NCI-H1436 (cell line): ENCODE results near the gene UGGT2.
"Not testable (repeated sequence)": the region's sequence is repeated elsewhere in the genome, so short reads cannot be mapped to it uniquely, and the experiment has no call there.

ENCODE experiments used
- DNase-seq: peaks from one replicate; lab custom pipeline; 2025; lab: John Stamatoyannopoulos, UW

Gene UGGT2

DNA sequence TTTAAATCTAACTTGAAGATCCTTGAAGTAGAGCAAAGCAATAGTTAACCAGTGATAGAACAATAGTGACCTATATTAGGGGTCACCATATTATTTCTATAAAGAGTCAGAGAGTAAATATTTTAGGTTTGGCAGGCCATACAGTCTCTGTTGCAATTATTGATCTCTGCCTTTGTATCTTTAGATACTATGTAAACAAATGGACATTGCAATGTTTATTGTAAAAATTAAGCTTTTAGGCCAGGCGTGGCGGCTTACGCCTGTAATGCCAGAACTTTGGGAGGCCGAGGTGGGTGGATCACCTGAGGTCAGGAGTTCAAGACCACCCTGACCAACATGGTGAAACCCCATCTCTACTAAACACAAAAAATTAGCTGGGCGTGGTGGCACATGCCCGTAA is 80.5 kb downstream of the UGGT2 start:
- DNase-seq, result not testable (repeated sequence)

GRCh38 chr13:95970878-95971277 is 82.3 kb downstream of the UGGT2 start:
- no peak for DNase-seq

DNA sequence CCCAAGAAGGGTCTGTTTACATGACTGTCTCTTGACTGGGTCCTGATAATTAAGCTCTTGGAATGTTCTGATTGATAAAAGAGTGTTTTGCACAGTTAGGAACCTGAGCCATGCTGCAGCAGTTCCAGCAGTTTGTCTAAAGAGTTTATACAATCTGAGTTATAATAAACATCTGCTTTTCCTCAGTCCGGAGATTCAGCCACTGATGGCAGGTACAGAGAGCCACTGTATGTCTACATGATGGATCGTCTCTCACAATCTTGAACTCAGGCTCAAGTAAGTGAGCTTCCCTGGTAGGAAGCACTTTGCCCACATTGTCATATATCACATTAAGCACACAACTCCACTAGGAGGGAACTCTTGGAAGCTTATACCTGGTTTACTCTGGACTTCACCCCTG is 84.3 kb downstream of the UGGT2 start:
- DNase-seq, result no peak

DNA sequence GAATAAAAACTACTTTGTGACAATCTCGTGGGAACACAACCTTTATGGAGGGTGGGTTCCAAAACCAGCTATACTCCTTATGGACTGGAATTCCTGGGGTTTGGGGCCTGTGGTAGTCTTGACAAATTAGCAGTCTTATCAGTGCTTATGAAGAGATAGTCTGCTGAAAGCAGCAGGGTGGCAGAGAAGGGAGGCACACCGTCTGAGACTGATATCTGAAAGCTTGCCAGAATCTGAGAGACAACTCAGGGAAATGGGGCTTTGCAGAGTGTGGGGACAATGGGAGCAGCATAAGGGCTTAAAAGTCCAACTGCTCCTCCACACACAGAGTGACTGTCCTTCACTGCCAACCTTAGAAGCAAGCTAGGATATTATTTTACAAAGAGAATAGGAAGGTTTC is 95.9 kb downstream of the UGGT2 start:
- no peak for DNase-seq

DNA sequence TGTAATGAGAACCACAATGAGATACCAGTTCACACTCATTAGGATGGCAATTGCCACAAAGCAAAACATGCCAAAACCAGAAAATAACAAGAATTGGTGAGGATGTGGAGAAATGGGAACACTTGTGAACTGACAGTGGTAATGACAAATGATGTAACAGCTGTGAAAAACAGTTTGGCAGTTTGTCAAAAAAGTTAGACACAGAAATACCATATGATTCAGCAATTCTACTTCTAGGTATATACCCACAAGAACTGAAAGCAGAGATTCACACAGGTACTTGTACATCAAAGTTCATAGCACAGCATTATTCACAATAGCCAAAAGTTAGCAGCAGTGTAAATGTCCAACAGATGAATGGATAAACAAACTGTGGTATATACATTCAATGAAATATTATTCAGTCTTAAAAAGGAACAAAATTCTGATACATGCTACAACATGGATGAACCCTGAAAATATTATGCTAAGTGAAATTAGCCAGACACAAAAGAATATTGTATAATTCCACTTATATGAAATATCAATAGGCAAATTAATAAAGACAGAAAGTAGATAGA is 96.5 kb downstream of the UGGT2 start:
- DNase-seq, result no peak

DNA sequence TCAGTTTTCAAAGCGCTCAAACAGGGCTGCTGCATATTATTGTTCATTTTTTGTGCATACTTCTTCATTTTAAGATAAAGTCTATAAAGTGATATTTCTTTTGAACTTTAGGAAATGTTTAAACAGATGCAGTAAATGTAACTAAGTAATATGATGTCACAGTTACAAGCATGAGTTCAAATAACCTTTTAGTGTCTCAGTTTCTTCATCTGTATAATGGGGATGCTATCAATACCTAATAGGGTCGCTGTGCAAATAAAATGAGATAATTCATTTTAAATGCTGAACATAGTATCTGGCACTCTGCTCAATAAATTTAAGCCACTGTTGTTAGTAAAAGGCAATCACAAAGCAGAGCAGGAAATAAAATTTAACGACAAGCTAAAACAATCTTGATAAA is 97.5 kb downstream of the UGGT2 start:
- no peak for DNase-seq

DNA sequence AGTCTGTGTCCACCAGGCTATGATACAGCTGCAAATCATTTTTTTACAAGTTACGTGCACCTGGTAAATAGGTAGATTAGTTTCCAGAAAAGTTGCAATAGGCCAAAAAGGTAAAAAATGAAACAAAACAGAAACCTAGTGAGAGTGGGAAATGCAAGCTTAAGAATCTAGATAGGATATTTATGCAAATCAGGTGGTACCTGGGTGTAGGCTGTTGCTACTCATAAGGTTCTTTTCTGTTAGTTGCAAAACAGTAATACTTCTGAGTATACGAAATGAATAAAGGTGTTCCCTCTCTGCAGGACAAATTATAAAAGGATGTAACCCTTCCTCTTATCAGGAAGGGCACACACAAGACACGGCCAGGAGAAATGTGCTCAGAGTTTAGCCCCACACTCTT is 97.9 kb downstream of the UGGT2 start:
- DNase-seq, result no peak

DNA sequence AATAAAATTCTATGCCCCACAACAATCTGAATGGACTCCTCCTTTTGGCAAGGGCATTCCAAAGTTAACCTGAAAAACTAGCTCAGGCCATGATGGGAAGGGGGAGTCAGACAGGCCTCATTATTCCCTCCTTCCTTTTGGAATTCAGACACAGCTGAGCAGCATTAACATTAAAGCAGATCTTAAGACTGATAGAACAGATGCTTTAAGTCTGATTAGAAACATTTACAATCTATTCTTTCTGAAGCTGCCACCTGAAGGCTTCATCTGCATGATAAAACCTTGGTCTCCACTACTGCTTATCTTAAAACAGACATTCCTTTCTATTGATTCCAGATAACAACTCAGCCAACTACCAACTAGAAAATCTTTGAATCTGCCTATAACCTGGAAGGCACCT is 98.9 kb downstream of the UGGT2 start:
- no peak for DNase-seq

DNA sequence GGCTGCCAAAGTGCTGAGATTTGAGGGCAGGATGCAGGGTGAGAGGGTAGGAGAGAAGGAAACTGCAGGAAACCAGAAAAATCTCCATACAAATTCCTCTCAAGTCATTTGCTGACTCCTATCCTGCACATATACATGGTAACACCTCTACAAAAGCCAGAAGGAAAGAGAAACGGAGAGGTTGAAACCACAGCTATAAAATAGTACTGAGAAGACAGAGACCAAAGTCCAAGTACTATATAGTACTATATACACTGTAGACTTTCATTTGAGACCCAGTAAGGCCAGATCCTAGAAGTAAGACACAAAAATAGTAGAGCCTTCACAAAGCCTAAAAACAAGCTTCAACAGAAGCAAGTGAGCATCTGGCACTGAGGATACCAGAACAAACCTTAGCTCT is 103.1 kb downstream of the UGGT2 start:
- no peak for DNase-seq

DNA sequence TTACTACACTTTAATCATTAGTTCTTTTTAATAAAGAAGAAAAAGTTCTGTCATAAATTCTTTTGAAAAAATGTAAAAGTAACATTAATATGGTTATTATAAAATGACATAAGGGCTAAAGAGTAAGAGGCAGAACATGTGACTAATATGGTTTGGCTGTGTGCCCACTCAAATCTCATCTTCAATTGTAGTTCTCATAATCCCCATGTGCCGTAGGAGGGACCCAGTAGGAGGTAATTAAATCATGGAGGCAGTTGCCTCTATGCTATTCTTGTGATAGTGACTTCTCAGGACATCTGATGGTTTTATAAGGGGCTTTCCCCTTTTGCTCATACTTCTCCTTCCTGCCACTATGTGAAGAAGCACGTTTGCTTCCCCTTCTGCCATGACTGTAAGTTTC is 104.5 kb downstream of the UGGT2 start:
- DNase-seq, result no peak

DNA sequence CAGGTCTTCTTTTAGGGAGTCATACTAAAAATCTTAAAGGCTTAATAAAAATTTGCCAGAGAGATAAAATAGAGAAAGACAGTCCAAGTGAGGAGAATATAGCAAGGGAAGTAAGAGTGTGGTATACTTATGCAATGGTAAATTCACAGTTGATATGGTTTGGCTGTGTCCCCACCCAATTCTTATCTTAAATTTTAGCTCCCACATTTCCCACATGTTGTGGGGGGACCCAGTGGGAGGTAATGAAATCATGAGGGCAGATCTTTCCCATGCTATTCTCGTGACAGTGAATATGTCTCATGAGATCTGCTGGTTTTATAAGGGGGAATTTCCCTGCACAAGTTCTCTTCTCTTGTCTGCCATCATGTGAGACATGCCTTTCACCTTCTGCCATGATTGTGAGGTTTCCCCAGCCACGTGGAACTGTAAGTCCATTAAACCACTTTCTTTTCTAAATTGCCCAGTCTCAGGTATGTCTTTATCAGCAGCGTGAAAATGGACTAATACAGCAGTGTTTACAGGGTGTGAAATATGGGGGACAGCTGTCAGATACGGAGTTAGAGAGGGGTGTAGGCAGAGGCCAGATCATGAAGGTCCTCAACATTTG is 115.4 kb downstream of the UGGT2 start:
- no peak for DNase-seq

GRCh38 chr13:95931300-95932025 is 121.7 kb downstream of the UGGT2 start:
- DNase-seq, result no peak

DNA sequence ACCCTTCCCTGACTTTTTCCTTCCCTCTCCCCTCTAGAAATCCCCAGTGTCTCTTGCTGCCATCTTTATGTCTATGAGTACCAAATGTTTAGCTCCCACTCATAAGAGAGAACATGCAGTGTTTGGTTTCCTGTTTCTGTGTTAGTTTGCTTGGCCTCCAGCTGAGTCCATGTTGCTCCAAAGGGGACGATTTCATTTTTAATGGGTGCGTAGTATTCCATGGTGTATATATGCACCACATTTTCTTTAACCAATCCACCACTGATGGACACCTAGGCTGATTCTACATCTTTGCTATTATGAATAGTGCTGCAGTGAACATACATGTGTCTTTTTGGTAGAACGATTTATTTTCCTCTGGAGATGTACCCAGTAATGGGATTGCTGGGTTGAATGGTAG is 123.8 kb downstream of the UGGT2 start:
- no peak for DNase-seq

DNA sequence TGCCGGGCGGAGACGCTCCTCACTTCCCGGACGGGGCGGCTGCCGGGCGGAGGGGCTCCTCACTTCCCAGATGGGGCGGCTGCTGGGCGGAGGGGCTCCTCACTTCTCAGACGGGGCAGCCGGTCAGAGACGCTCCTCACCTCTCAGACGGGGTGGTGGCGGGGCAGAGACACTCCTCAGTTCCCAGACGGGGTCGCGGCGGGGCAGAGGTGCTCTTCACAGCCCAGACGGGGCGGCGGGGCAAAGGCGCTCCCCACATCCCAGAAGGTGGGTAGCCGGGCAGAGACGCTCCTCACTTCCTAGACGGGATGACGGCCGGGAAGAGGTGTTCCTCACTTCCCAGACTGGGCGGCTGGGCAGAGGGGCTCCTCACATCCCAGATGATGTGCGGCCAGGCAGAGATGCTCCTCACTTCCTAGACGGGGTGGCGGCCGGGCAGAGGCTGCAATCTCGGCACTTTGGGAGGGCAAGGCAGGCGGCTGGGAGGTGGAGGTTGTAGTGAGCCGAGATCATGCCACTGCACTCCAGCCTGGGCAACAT is 124.8 kb downstream of the UGGT2 start:
- DNase-seq, result not testable (repeated sequence)

GRCh38 chr13:95926231-95926630 is 127.0 kb downstream of the UGGT2 start:
- DNase-seq, result no peak

GRCh38 chr13:95924389-95924994 is 128.7 kb downstream of the UGGT2 start:
- DNase-seq, result no peak

DNA sequence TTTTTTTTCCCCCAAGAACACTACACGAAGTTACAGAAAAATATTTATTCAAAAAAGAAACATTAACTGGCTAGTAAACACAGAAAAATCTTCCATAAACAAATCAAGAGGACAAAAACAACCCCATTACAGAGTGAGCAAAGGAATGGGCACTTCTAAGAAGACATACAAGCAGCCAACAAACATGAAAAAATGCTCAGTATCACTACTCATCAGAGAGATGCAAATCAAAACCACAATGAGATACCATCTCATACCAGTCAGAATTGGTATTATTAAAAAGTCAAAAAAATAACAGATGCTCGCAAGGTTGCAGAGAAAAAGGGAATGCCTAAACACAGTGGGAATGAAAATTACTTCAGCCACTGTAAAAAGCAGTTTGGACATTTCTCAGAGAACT is 131.7 kb downstream of the UGGT2 start:
- no peak for DNase-seq

GRCh38 chr13:95920485-95920884 is 132.7 kb downstream of the UGGT2 start:
- no peak for DNase-seq

DNA sequence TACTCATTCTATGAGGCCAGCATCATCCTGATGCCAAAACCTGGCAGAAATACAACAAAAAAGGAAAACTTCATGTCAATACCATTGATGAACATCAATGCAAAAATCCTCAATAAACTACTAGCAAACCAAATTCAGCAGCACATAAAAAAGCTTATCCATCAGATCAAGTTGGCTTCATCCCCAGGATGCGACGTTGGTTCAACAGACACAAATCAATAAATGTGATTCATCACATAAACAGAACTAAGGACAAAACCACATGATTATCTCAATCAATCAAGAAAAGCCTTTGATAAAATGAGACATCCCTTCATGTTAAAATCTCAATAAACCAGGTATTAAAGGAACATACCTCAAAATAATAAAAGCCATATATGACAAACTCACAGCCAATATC is 134.3 kb downstream of the UGGT2 start:
- no peak for DNase-seq

DNA sequence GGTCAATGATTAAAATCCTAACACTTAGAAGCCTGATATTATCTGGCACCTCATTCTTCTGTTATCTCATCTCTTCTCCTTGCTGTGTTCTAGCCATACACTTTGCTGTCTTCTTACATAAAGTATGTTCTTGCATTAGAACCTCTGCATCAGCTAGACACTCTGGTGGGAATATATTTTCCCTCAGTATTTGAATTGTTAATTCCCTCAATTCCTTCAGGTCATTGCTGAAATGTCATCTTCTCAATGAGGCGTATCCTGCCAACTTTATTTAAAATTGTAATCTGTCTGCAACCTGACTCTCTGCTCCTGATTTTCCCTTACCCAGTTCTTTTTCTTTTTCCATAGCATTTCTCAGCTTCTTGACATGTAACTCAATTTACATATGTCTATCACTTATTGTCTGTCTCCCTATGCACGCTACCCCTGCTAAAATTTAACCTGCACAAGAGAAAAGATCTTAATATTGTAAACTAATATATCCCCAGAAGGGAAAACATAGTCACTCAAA is 138.2 kb downstream of the UGGT2 start:
- DNase-seq, result no peak

DNA sequence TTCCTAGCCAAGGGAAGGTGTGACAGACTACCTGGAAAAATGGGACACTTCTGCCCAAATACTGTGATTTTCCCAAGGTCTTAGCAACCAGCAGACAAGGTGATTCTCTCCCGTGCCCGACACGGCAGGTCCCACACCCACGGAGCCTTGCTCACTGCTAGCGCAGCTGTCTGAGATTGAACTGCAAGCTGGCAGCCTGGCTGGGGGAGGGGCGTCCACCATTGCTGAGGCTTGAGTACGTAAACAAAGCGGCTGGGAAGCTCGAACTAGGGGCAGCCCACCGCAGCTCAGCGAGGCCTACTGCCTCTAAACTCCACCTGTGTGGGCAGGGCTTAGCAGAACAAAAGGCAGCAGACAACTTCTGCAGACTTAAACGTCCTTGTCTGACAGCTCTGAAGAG is 146.2 kb downstream of the UGGT2 start:
- DNase-seq, result no peak

DNA sequence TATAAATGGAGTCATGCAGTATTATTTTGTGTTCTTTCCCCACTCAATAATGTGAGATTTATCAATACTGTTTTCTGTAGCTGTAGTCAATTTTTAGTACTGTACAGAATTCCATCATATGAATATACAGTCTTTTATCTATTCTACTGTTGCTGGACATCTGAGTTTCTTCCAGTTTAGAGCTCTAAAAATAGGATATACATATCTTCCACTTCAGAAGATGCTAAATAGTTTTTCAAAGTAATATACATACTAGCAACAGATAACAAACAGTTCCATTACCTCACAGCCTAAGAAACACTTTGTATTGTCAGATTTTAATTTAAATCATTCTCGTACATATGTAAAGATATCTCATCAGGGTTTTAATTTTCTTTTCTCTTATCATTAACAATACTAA is 149.6 kb downstream of the UGGT2 start:
- DNase-seq, result no peak

- no peak for DNase-seq
Measured at GRCh38 chr13:95902741-95903140, 150.5 kb downstream of the UGGT2 start.
